Lower lobe of right lung (tissue), 2 donors: ENCODE results near the gene LRRFIP1. TPM values are rescaled to one million over a fixed set of nuclear protein-coding genes. Genes with fewer than 3 reads are reported as not detected.

Source experiments
- ATAC-seq, 2 donors: fragments of 200-7000 bp; cut with Tn5 transposase; one replicate each; pipeline ENCODE4 v1.9.1; 2020 to 2022; ENCODE audit warnings: mild to moderate bottlenecking in 2 of 2, moderate library complexity in 2 of 2
- DNase-seq: peaks from one replicate; pipeline ENCODE4 v3.0.0-alpha.2; 2020
- H3K27ac ChIP-seq: fragments of 200-600 bp; one replicate; pipeline ENCODE4 v1.8.0; 2022
- H3K27me3 ChIP-seq: fragments of 200-600 bp; one replicate; pipeline ENCODE4 v1.8.0; 2022; ENCODE audit warnings: low read depth
- H3K36me3 ChIP-seq: fragments of 200-600 bp; one replicate; pipeline ENCODE4 v1.8.0; 2022; ENCODE audit warnings: mild to moderate bottlenecking
- H3K4me1 ChIP-seq: fragments of 200-600 bp; one replicate; pipeline ENCODE4 v1.8.0; 2022
- H3K4me3 ChIP-seq: fragments of 200-600 bp; one replicate; pipeline ENCODE4 v1.8.0; 2022; ENCODE audit warnings: mild to moderate bottlenecking
- H3K9me3 ChIP-seq: fragments of 200-600 bp; one replicate; pipeline ENCODE4 v1.8.0; 2022
- intact Hi-C: fragments of 100-400 bp; cut with DNase I; formaldehyde crosslinking; loops from one replicate; pipeline ENCODE4 v1.11.0; 2022
- total RNA-seq: library from RNA; stranded (reverse); fragmentation: NEBNext Ultra II Directional; extraction: Animal tissue kit (Norgen Biotek cat#: 25700); gene quantifications from one replicate; pipeline ENCODE4 v1.2.1, GENCODE V29; 2021
- TF ChIP-seq, protein P1 (sequence below): fragments of 200-600 bp; IDR thresholded peaks from one replicate; pipeline ENCODE4 v1.8.0; 2022; ENCODE audit warnings: antibody characterized with exemption, mild to moderate bottlenecking
- donor health status: DM: no; HTN: yes; CAD: no; lungs with severe emphysema.

LRRFIP1 gene
- total RNA-seq, 1 donor from 2014 or later, result 180 TPM

DNA sequence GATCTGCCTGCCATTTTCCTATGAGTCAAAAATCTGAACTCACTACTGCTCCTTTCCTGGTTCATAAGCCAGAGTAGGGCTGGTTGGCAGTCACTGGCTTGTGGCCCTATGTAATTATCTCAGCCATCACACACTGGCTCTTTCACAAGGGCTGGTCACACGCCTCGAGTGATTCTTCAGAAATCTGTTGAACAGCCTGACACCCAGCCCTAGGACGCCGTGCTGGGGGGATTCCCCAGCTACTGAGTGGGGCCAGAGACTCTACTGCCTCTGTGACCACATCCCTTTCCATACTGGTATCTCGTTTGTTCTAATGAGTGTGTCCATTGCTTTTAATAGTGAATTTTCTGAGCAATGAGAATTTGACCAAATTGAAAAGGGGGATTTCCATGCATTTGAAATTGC, 125.4 kb downstream of the LRRFIP1 start:
- Histone ChIP-seq H3K4me1 (no peaks in the 10 kb centered on the region), H3K4me3 (no peak overlapping the region), H3K27ac (no peak overlapping the region), H3K27me3 (no peaks in the 10 kb centered on the region), H3K9me3 (no peaks in the 10 kb centered on the region), H3K36me3 (peaks cover 100% of the 10 kb centered on the region)
- ATAC-seq (peak; percentile 28 to 34), DNase-seq (no peak)
- intact Hi-C loops, result no loop called here
- TF ChIP-seq, protein P1, sequence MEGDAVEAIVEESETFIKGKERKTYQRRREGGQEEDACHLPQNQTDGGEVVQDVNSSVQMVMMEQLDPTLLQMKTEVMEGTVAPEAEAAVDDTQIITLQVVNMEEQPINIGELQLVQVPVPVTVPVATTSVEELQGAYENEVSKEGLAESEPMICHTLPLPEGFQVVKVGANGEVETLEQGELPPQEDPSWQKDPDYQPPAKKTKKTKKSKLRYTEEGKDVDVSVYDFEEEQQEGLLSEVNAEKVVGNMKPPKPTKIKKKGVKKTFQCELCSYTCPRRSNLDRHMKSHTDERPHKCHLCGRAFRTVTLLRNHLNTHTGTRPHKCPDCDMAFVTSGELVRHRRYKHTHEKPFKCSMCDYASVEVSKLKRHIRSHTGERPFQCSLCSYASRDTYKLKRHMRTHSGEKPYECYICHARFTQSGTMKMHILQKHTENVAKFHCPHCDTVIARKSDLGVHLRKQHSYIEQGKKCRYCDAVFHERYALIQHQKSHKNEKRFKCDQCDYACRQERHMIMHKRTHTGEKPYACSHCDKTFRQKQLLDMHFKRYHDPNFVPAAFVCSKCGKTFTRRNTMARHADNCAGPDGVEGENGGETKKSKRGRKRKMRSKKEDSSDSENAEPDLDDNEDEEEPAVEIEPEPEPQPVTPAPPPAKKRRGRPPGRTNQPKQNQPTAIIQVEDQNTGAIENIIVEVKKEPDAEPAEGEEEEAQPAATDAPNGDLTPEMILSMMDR, result no peak

GRCh38 chr2:237754182-237754581, 126.8 kb downstream of the LRRFIP1 start:
- peaks cover 100% of the 10 kb centered on the region for H3K36me3 ChIP-seq
- intact Hi-C loops, result no loop called here
- H3K27me3 ChIP-seq, result no peaks in the 10 kb centered on the region
- TF ChIP-seq, protein P1, result no peak
- no peaks in the 10 kb centered on the region for H3K9me3 ChIP-seq
- no peaks in the 10 kb centered on the region for H3K4me1 ChIP-seq
- H3K27ac ChIP-seq, result no peak overlapping the region
- ATAC-seq (no peak), DNase-seq (no peak)
- no peak overlapping the region for H3K4me3 ChIP-seq

GRCh38 chr2:237754626-237755248, 127.3 kb downstream of the LRRFIP1 start:
- no peaks in the 10 kb centered on the region for H3K9me3 ChIP-seq
- DNase-seq (no peak), ATAC-seq (no peak)
- no peaks in the 10 kb centered on the region for H3K27me3 ChIP-seq
- H3K4me3 ChIP-seq, result no peak overlapping the region
- H3K27ac ChIP-seq, result no peak overlapping the region
- TF ChIP-seq, protein P1, result no peak
- no peaks in the 10 kb centered on the region for H3K4me1 ChIP-seq
- intact Hi-C loops, result no loop called here
- peaks cover 100% of the 10 kb centered on the region for H3K36me3 ChIP-seq

GRCh38 chr2:237757616-237758015, 130.2 kb downstream of the LRRFIP1 start:
- no peaks in the 10 kb centered on the region for H3K9me3 ChIP-seq
- peaks cover 100% of the 10 kb centered on the region for H3K36me3 ChIP-seq
- no peak overlapping the region for H3K4me3 ChIP-seq
- no peaks in the 10 kb centered on the region for H3K4me1 ChIP-seq
- no peak for DNase-seq
- no peak overlapping the region for H3K27ac ChIP-seq
- TF ChIP-seq, protein P1, result no peak
- H3K27me3 ChIP-seq, result no peaks in the 10 kb centered on the region
- no peak for ATAC-seq
- intact Hi-C loops, result no loop called here

DNA sequence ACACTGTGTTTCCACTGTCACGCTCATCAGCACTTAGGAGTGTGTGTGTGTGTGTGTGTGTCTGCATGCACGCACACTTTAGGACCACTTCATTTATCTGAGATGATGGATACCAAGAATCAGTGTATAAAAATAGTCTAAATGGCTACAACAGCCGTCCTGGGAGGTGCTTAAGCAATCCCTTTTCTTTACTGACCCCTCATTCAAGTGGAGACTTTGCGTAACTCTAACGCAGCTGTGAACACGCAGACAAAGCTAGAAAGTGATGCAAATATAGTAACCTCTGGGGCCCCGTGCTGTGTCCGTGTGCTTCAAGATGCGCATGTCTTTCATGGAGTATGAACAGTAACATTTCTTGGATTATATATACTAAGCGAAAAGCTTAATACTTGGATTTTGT, 130.8 kb downstream of the LRRFIP1 start:
- DNase-seq, result no peak
- TF ChIP-seq, protein P1, result no peak
- H3K36me3 ChIP-seq, result peaks cover 100% of the 10 kb centered on the region

More for the DNA sequence above, 130.8 kb downstream of the LRRFIP1 start:
- no peak overlapping the region for H3K4me3 ChIP-seq
- intact Hi-C loops, result no loop called here
- H3K27me3 ChIP-seq, result no peaks in the 10 kb centered on the region
- no peak overlapping the region for H3K27ac ChIP-seq
- ATAC-seq, result no peak
- H3K4me1 ChIP-seq, result no peaks in the 10 kb centered on the region
- H3K9me3 ChIP-seq, result no peaks in the 10 kb centered on the region
